Loucy (cell line): Measurements from ENCODE around the gene NIN.

Experiments
- EZH2phosphoT487 ChIP-seq: fragments of 200-600 bp; IDR thresholded peaks from 2 replicates; pipeline ENCODE4 v1.6.1; 2018; ENCODE audit warnings: antibody characterized with exemption, mild to moderate bottlenecking, moderate library complexity, borderline replicate concordance
- TF ChIP-seq, protein P1 (sequence below): fragments of 200-600 bp; sonication (generic); conservative IDR thresholded peaks from 2 replicates; pipeline ENCODE4 v1.5.1; 2014; ENCODE audit warnings: mild to moderate bottlenecking, antibody characterized with exemption, low read length

DNA sequence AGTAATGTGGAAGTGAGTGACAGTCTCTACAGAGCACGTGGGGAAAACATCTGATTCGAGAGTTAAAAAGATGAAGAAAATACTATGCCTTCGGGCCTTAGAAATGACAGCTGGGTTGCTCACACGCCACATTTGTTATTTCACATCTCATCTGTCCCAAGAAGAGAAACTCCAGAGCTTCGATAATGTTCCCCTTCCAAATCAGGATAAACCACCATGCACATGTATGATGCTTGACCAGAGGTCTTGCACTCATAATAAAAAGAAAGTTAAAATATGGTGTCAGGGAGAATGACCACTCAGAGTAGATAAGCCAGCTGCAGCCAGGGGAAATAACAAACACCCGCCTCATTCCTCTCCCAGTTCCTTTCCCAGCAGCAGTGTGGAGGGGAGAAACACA, 34.6 kb downstream of the NIN start:
- TF ChIP-seq, protein P1, sequence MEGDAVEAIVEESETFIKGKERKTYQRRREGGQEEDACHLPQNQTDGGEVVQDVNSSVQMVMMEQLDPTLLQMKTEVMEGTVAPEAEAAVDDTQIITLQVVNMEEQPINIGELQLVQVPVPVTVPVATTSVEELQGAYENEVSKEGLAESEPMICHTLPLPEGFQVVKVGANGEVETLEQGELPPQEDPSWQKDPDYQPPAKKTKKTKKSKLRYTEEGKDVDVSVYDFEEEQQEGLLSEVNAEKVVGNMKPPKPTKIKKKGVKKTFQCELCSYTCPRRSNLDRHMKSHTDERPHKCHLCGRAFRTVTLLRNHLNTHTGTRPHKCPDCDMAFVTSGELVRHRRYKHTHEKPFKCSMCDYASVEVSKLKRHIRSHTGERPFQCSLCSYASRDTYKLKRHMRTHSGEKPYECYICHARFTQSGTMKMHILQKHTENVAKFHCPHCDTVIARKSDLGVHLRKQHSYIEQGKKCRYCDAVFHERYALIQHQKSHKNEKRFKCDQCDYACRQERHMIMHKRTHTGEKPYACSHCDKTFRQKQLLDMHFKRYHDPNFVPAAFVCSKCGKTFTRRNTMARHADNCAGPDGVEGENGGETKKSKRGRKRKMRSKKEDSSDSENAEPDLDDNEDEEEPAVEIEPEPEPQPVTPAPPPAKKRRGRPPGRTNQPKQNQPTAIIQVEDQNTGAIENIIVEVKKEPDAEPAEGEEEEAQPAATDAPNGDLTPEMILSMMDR: no peak
- no peak for TF ChIP-seq EZH2phosphoT487
